Posterior vena cava (tissue), 2 donors: ENCODE results near the gene DHX30. TPM values are rescaled to one million over a fixed set of nuclear protein-coding genes. Genes with fewer than 3 reads are reported as not detected.
"Not testable (repeated sequence)": the region's sequence is repeated elsewhere in the genome, so short reads cannot be mapped to it uniquely, and the experiment has no call there.

ENCODE experiments used
- DNase-seq: peaks from one replicate; pipeline ENCODE4 v3.0.0-alpha.2; 2020; ENCODE audit warnings: low spot score
- intact Hi-C, 2 donors: fragments of 100-400 bp; cut with DNase I; formaldehyde crosslinking; loops; one replicate each; pipeline versions ENCODE4 v1.14.1 to v1.14.2; 2022 to 2023
- total RNA-seq, 2 donors: library from RNA; stranded (reverse); fragmentation: NEBNext Ultra II Directional; extraction: Animal tissue kit (Norgen Biotek cat#: 25700); gene quantifications; one replicate each; pipeline ENCODE4 v1.2.1, GENCODE V29; 2021
- donor health status: DM: yes; HTN: yes; CAD: no.
- donor health status: DM: yes; HTN: yes; CAD: no.

Gene DHX30
- total RNA-seq, 2 donors from 2014 or later: 41.0 to 41.4 TPM

DNA sequence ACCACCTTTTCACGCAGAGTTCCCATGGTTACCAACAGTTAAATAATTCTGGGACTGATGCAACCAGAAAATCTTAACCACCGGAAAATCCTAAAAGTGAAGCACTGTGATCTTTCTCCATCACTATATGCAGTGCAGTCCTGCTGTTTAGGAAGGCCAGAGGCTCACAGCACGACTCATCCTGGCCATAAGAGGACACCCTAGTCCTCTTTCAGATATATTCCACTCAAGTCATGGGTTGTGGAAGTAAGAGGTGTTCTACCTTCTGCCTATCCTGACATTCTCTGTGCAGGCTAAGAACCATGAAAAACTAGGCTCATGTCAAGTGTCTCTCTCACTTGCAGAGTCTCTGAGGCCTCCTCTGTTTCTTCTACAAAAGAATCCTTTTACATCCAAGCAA is 67.2 kb downstream of the DHX30 start:
- no peak for DNase-seq
- intact Hi-C loops: no loop called here

GRCh38 chr3:47870702-47871260 is 67.8 kb downstream of the DHX30 start:
- DNase-seq: no peak
- intact Hi-C loops: no loop called here

- intact Hi-C loops: no loop called here
- no peak for DNase-seq
Measured at GRCh38 chr3:47871389-47871788, 68.5 kb downstream of the DHX30 start.

- no peak for DNase-seq
- intact Hi-C loops: no loop called here
Measured at GRCh38 chr3:47872916-47873315, 70.0 kb downstream of the DHX30 start.

DNA sequence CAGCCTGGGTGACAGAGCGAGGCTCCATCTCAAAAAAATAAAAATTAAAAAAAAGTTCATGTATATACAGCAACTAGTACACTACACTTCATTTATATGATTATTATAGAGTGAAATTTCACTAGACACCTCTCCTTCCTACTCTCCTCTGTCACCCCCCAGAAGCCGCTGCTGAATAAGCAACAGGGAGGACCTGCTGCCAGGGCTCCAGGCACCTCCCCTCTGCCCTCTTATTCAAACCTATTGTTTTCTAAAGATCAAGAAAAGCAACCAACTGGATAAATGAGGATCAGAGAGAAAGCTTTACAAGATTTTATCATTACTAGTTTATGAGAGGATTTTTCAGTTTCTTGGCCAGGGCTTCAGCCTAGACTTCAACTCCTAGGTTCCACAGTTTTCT is 71.5 kb downstream of the DHX30 start:
- intact Hi-C loops: no loop called here
- DNase-seq: no peak

GRCh38 chr3:47874913-47875312 is 72.0 kb downstream of the DHX30 start:
- intact Hi-C loops: no loop called here
- no peak for DNase-seq

GRCh38 chr3:47877290-47877689 is 74.4 kb downstream of the DHX30 start:
- DNase-seq: no peak
- intact Hi-C loops: no loop called here

DNA sequence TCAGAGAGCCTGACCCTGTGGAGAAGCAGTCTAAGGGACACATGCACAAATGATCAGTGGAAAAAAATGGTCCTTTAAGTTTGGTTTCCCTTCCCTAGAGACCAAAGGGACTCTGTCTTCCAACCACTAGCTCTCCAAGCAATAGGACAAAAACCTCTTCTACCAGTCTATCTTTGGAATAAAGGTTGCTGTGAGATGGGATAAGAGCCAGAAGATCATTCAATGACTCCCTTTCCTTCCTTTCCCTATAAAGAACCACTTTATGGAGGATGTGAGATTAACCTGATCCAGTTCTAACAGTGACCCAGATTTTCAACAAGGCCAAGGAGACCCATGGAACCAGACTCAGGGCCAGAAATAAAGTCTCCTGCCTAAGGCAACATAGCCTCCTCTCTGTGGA is 74.8 kb downstream of the DHX30 start:
- intact Hi-C loops: no loop called here
- no peak for DNase-seq

GRCh38 chr3:47882338-47882737 is 79.4 kb downstream of the DHX30 start:
- intact Hi-C loops: no loop called here
- no peak for DNase-seq

DNA sequence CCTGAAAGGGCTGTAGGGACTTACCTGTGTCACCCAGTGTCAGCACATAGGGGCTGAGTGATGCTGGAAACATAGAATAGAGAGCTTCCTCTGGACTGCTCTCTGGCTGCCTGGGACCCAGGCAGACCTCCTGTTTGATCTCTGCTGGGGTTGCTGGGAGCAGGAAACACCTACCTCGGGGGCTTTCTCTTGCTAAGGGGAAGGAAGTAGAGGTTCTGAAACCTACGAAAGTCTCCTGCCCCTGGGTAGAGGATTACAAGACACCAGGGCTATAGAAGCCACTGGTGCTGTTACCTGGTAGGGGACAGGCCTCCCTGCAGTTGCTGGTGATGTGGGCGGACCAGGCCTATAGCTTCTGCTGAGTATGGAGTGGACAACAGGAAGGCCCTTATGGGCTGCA is 81.7 kb downstream of the DHX30 start:
- DNase-seq: no peak
- intact Hi-C loops: no loop called here

DNA sequence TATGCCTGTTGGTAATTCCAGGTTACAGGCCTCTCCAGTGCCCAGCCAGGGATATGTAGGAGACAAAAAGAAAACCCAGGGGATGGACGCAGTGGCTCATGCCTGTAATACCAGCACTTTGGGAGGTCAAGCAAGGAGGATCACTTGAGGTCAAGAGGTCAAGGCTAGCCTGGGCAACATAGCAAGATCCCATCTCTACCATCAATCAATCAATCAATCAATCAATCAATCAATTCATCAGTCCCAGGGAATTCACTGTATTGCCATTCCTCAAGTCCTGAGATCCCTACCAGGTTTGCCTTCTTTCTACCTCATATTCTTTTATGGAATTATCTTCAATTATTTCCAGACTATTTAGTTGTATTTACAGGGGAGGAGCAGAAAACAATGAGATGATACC is 82.2 kb downstream of the DHX30 start:
- DNase-seq: no peak
- intact Hi-C loops: no loop called here

- DNase-seq, intact Hi-C loops: not testable (repeated sequence)
Measured at GRCh38 chr3:47887991-47888390, 85.1 kb downstream of the DHX30 start.

DNA sequence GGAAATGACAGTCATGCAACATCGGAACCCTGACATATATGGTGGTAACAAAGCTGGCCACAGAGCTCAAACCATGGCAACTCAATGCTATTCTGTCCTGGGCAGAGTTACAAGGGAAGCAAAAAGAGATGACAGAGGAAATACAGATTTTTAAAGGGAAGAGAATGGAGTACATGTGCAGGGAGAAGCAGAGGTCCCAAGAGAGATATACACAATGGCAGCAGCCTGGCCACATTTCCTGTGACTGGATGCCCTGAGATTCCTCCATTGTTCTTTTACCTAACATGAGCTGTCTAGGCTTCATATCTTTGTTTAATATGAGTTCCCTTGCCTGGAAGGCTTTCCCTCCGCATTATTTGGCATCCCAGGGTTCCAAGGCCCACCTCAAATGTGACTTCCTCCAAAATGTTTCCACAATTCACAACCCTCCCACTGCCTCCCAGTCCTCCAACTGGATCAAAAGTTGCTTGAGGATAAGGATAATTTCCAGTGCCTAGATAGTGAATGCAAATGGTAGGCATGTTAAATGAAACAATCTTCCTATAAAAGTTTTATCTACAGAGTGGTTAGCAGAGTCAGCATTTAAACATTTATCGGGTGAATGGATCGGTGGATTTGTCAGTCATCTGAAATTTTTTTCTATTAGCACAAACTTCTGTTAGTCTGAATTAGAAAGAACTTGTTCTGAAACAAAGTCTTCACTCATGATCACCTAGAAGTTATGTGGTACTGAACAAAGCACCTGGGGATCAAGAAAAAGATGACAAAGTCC is 86.2 kb downstream of the DHX30 start:
- intact Hi-C loops: no loop called here
- DNase-seq: no peak

- intact Hi-C loops: loop anchor here in 1 of 2 donors (10.0 kb wide), 1 partner anchor 1925 kb away; the partner anchor contains the start of gene UBA7
Measured at GRCh38 chr3:47890126-47890827, 87.3 kb downstream of the DHX30 start.

DNA sequence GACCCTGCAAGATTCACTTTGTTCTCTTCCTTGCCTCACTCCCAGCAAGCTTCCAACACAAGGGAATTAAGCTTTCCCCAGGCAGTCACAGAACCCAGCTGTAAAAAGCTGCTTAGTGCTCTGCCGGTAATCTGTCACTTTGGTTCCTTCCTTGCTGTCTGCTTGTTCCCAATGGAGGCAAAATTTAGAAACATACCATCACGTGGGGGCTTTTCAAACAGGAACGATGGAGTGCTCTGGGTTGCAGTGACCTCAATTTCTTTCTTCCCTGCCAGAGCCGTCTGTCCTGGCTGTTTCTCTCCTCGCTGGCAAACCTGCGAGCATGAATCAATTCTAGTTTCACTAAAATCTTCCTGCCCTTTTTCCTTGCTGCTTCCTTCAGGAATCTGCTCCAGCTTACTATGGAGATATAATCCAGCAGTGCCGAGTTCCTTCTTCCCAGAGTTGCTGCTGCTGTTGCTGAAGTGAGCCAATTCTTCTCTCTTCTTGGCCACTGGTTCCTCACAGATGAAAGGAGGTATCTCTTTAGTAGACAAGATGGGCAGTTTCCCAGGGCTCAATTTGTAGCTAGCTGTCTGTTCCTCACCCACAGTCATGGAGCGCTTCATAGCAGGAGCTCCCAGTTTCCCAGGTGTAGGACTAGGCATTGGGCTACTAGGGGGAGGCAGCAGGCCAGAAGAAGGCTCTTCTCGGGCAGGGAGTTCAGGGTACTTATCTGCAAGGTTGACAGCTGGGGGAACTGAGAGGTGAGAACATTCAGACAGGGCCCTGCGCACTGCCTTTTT is 88.1 kb downstream of the DHX30 start:
- DNase-seq: no peak
- intact Hi-C loops: loop anchor here in 1 of 2 donors (10.0 kb wide), 1 partner anchor 1924 kb away; the partner anchor contains the start of gene UBA7

More at GRCh38 chr3:47890126-47890827, 87.3 kb downstream of the DHX30 start:
- DNase-seq: no peak

DNA sequence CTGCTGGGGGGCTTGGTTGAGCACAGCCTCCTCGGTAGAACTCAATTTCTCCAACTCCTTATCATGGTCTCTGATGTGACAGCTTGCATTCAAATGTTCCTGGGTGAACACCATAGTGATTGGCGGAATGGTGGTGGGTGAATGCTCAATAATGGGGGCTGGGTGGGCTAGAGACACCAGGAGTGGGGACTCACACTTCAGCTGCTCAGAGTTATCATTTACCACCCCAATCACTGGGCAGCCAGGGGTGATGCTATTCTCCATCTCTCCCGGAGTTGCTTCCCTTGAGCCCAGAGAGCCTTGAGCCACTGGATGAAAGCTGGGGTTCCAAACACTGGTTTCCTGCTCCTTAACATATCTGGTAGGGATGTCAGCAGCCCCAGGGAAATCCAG is 88.7 kb downstream of the DHX30 start:
- DNase-seq: no peak
- intact Hi-C loops: loop anchor here in 1 of 2 donors (10.0 kb wide), 1 partner anchor 1923 kb away; the partner anchor contains the start of gene UBA7

- intact Hi-C loops: loop anchor here in 1 of 2 donors (10.0 kb wide), 1 partner anchor 1922 kb away; the partner anchor contains the start of gene UBA7
- no peak for DNase-seq
Measured at GRCh38 chr3:47892286-47893040, 89.5 kb downstream of the DHX30 start.

- intact Hi-C loops: loop anchor here in 1 of 2 donors (10.0 kb wide), 1 partner anchor 1920 kb away; the partner anchor contains the start of gene UBA7
- DNase-seq: no peak
Measured at GRCh38 chr3:47895241-47895640, 92.3 kb downstream of the DHX30 start.

DNA sequence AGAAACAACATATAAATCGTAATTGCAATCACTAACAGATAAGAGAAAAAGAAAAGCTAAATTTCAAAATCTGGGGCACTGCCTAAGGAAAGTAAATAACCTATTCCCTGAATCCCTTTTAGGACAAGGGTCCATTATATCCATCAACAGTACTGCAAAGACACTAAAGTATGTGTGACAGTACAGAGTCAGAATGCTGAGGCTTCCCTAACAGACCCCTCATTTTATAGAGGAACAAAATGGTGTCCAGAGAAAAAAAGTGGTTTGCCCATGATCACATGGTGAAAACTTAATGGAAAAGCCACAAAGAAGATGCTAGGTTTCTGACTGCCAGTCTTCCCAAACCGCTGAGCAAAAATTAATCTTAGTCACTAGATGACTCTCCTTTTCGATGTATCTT is 93.8 kb downstream of the DHX30 start:
- no peak for DNase-seq
- intact Hi-C loops: loop anchor here in 1 of 2 donors (10.0 kb wide), 1 partner anchor 1918 kb away; the partner anchor contains the start of gene UBA7
